ENCODE results near the gene SYCE3. TPM values are rescaled to one million over a fixed set of nuclear protein-coding genes. Genes with fewer than 3 reads are reported as not detected.

The SYCE3 gene
- total and polyA plus RNA-seq, 9 of the 15 experiments (the other 6 are each of a cell fraction or from before 2014, with no cell fraction given): 0.56 TPM; not detected in 8

GRCh38 chr22:50547263-50547985, 15.3 kb downstream of the SYCE3 start (continued):
- TF ChIP-seq ZNF407 (IDR thresholded peaks at IDR 0.05; ENCODE audit: low read depth) (no peak), ZZZ3 (IDR thresholded peaks at IDR 0.05) (no peak), CXXC5 (CRISPR knock-in tag; IDR thresholded peaks at IDR 0.05) (peak; percentile 47; the same call in 1 of the 2 replicates), SETDB1 (IDR thresholded peaks at IDR 0.05; ENCODE audit: low read length) (no peak), VEZF1 (CRISPR knock-in tag; IDR thresholded peaks at IDR 0.05) (peak; percentile 29), ARID1B (IDR thresholded peaks at IDR 0.05) (no peak), ZNF316 (IDR thresholded peaks at IDR 0.05) (no peak), PTTG1 (tag; IDR thresholded peaks at IDR 0.05; ENCODE audit: low read depth) (no peak), ZNF551 (CRISPR knock-in tag; IDR thresholded peaks at IDR 0.05) (no peak)

Measured in K562 (cell line).